HG03558 (cell line): Measurements from ENCODE around the gene TRIO.

Experiments
- ATAC-seq: cut with Tn5 transposase; IDR thresholded peaks from one replicate; pipeline ENCODE4 v1.9.1; 2021; ENCODE audit warnings: moderate number of reproducible peaks; ENCODE audit not compliant: unreplicated experiment; ENCODE audit errors: extremely low read depth

The TRIO gene

DNA sequence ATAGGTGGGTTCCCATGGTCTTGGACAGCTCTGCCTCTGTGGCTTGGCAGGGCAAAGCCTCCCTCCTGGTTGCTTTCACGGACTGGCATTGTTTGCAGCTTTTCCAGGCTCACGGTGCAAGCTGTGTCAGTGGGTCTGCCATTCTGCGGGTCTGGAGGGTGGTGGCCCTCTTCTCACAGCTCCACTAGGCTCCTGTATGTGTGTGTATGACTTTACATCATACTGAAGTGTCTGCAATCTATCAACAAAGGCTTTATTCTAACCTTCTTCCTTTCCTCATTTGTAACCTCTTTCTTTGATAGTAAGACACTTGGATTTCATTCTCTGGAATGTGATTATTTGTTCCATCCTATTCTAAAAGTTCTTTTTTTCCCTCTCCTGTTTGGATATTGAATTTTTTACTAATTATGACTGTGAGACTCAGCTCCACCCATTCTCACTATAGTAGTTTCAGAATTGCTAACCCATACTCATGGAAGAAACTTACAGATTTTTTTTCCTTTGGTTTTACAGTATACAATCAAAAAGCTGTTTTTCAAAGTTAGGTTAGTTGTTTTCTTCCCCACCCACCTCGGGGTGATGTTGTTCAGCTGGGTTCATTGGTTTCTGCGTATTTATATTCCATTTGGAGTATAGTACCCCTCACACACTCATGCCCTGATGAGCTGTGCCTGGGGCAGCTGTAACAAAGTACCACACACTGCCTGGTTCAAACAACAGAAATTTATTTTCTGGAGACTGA, 293.8 kb downstream of the TRIO start:
- no peak for ATAC-seq

DNA sequence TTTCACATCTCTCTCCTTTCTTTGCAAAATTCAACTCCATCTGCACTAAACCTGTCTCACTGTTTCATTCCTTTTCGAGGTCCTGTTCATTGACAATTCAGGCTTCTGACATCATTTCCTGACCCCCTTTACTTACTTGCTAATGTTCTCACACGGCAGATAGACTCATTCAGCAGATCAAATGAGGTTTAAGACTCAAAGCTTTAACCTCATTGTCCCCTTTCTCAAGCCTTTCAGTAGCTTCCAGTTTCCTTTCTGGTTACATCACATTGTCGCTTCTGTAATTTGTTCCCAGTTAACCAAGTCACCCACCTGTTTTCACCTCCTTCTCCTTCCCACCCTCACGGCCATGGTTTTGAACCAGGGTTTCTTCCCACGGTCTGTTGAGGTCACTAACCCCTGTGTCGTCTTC, 295.1 kb downstream of the TRIO start:
- ATAC-seq = no peak

DNA sequence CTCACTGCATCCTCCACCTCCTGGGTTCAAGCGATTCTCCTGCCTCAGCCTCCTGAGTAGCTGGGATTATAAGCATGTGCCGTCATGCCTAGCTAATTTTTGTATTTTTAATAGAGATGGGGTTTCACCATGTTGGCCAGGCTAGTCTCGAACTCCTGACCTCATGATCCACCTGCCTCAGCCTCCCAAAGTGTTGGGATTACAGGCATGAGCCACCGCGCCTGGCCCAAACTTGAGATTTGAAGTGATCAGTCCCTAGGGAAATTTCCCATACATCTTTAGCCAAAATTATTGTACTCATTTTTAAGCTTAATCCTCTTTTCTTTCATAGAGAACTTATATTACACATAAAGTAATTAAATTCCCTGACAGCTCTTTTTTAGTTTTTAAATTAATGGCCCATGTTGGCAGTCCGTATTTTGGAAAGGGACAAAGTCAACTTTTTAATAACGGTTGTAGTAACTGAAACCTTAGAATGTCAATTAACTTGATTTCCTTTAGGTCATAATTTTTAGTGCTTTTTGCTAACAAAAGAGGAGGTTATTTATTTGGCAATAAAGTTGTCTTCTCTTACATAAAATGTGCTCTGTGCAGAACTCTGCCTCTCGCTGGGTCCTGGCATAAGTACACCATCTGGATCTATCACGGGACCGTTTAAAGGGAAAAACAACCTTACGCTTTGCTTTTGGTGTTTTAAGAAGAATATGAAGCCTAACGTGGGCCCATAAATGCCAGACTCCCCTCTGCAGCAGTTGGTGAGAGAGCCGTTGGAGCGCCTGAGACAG, 296.1 kb downstream of the TRIO start:
- ATAC-seq = no peak

DNA sequence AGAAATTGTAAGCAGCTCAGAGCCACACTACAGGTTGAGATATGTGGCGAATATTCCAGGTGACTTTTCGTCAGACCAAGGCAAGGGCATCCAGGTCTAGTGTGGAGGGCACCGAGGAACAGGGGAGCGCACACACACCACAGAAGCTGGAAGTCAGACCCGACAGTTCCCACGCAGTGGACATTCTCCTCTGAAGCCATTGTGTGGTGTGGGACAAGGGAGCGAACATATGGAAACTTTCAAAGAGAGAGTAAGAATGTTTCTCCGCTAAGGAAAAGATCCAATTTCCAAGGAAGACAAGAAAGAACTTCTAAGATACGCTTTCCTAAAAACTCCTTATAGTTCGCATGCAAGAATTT, 297.1 kb downstream of the TRIO start:
- ATAC-seq = no peak

DNA sequence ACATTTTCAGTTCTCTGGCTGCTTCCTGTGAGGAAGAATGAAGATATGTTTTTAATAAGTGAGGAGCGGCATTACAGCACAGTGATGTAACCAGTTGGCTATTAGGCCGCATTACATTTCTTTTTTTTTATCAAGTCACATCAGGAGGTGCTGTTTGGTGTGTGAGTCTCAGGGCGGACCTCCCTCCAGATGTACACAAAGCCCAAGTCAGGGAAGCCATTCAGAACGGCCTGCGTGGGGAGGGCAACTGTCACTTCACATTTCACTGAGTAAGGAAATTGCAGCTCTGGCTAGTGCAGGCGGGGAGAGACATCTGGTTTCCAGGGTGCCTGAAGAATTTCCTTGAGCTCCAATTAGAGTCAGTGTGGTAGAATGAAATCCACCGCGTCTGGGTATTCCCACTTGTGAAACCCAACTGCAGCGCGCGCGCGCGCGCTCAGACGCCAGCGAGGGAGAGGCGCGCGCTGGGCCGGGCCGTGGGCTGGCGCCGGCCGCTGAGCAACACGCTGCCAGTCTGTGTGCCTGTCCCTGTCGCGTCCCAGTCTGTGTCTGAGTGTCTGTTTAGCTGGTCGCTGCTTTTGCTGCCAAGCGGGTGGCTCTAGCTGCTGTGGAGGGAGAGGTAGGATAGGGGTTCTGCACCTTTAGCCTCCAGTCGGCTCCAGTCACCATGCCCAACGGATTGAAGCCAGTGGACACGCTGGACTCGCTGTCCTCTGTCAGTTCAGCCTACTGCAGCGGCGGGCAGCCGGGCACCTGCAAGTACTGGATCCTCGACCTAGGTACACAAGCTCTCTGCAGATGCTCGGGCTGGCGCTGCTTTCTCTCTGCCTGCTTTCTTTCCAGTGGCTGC, 297.7 kb downstream of the TRIO start:
- no peak for ATAC-seq

DNA sequence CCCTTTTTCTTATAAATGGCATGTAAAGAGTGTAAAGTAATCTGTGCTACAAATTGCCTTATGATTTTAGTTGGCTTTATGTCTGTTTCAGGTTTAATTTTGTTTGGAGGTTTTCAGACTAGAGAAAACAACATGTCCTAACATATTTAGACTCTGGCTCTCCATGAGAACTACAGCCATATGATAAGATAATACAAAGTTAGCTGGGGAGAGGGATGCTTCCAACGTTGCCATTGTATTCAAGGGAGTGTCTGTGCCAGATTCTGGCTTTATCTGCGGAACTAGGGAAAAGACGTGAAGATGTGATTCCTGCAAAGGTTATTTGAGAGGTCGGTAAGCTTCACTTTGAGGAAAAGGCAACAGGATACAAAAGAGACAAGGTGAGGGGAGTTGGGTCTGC, 298.5 kb downstream of the TRIO start:
- ATAC-seq = no peak

DNA sequence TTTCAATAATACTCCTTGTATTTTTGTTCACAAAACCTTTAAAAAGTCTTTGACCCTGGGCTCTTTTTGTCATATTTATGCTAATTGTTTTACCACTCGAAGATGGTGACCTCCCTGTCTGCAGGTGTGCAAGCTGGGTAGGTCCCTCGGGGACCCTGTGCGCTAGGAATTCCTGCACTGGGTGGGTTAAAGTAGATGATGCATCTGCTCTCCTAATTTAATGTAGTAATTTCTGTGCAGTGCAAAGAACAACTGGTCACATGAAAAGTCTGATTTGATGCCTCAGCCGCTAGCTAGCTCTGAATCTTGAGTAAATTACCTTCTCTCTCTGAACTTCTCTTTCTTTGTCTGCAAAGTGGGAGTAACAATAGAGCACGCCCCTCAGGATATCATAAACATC, 299.4 kb downstream of the TRIO start:
- no peak for ATAC-seq

DNA sequence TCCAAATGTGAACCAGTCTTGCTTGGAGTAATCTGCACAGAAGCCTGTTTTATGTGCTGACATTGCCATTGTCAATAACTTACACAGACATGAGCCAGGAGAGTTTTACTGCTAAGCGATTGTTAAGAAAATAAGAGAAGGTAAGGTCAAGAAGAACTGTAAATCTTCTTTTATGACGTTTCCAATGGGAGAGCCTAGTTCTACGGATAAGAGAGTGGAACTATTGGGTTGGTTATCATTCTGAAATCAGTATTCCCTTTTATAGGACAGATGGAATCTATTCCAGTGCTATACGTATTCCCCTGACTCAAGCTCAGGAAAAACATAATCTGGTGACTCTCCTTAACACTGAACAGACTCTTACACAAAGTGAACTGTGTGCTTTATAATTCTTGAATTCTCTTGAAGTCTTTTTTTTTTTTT, 300.5 kb downstream of the TRIO start:
- ATAC-seq = no peak

DNA sequence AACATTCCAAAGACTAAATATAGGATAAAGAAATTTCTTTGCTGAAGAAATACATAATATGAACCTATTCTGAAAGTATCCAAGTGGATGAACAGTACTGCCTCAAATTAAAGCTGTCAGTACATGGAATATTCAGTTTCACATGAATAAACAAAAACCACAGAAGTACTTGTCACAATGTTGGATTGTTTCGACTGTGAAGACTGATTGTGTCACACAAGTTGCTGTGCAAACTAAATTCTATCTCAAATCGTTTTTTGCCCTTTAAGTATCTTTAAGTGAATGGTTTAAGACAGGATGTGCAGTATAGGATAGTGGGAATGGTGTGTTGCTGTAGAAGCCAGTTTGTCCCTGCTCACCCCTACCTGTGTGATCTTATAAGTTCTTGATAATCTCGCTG, 301.0 kb downstream of the TRIO start:
- ATAC-seq = no peak

DNA sequence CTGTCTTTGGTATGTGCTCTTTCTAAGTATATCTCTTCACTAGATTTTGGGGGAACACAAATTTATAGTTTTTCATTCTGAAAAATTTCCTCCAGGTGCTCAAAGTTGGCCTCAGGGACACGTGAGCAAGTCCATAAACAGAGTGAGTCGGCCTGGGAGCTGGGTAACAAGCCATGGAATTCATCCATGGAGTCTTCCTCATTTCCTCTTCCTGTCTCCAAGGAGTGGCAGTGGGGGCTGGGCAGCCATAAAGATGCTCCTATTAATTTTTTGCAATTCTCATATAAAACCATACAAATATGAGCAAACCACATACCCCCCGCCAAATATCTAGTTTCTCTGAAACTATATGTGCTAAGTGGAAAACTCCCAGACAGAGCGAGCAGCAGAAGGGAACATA, 301.9 kb downstream of the TRIO start:
- no peak for ATAC-seq

DNA sequence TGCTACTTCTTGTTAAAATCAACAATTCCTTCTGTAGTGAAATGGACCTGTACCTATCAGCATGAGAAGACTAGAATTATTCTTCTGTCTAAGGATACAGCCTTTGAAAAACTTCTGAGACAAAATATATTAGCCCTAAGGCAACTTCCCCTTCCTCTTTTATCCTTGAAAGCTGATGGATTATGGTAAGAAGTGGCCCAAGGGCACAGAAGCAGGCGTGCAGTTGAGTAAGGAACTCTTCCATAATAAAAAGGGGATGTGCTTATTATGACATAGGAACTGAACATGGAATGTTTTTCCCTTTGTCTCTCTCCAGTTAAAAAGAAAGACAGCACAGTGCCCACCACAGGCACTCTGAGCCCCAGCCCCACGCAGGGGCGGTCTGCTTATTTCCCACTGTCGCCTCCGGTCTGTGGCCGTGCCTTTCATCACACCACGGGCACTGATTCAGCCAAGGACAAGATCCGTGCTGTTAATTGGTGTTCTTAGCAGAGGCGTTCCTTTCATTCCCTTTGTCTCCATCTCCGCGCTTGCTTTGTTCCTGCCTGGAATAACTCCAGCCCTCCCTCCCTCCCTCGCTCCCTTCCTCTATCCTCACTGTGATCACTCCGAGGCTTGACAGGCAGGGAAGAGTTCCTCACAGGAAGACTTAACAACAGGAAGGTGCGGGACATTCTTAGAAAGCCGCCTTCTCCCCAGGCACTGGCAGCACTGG, 302.6 kb downstream of the TRIO start:
- ATAC-seq = no peak

DNA sequence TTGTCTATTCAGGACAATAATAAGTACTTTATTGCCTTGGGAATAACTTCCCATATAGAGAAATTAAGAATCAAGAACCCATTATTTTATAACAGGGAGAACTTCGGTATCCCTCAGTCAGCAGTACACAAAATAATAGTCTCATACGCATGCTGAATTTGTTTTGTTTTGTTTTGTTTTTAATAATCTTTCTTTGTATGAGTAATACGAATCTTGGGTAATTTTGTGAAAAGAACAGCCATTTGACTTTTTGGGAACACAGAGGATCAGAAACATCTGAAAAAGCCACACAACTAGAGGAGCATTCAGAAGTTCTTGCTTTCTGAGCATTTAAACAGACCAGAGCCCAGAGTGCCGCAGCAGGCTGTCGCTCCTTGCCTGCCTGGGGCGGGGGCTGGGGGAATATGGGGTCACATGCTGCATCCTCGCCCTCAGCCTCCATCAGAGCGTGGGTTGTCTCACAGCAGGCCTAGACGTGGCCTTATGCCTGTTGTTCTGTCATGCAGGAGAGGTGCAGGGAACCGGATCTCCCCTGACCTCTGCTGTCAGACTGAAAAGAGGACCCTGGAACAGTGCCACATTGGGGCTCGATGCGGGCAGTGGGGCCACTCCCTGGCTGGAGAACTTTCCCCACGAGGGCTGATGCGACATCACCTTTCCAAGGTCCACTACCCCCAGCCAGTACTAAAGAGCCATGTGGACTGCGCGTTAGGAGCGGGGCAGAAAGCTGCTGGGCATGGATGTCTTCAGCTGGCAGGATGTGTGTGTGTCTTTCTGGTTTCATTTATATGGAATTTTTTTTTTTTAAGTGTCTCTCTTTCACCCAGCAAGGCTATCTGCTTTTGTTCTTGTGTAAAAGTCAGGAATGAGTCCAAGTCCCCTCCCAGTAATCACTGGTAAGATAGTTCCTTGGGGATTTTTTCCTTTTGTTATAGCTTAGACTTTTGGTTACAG, 305.1 kb downstream of the TRIO start:
- peak; percentile 36 for ATAC-seq

DNA sequence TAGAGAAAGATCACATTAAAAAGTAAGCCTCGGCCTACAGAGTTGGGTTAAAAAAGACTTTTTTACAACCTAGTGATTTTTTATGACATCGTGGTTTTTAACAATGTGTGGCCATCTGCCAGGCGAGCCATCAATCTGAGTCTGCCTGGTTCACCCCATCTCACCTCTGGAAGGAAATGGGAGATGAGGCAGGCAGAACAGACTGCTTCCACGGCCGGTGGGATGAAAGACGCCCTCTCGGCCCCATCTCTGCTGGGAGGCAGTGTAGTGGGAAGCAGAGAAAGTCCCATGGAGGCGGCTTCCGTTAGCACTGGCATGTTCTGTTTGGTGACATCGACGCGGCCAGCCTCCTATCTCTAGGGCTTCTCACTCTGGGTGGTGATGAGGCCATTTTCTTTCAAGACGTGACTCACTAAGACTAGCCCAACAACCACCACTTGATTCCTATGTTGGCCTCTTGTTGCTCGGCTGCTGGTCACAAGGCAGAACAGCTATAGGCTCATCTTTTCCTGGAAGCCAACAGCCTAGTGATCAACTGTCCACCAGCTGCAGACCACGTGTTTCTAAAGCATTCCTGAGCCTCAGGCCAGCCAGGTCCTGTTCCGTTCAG, 306.0 kb downstream of the TRIO start:
- no peak for ATAC-seq

DNA sequence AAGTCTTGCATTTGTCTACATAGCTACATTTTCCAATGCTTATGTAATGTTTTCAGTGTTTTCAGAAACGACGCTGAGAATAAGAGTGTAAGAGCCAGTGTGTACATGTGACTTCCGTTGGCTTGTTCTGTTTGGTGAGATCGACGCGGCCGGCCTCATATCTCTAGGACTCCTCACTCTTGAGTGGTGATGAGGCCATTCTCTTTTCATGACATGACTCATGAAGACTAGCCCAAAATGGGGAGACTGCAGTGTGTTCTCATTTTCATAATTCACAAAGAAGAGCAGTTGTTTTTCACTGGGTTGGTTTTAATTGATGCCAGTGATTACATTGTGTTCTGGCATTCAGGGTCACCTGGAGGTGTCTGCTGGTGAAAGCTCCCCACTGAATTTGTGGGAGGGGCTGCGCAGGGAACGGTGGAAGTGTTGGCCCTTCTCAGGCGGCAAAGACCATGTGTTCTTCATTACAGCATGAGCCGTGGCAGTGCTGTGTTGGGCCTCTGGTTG, 306.9 kb downstream of the TRIO start:
- ATAC-seq = no peak

DNA sequence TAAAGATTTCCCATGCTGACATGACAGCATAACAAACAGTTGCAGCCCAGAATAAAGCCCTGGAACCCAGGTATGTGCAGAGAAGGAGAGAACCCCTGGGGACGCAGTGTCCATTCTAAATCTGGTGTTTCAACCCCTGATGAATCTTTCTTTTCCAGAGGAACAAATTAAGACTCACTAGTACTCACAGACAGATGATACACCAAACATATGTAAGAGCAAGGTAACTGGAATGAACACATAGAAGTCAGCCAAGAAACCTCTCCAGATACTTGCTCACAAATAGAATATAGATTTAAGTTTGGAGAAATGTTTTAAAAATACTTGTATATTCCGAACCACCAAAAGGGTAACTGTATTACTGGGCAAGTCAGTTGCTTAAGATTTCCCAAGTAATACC, 307.6 kb downstream of the TRIO start:
- no peak for ATAC-seq

DNA sequence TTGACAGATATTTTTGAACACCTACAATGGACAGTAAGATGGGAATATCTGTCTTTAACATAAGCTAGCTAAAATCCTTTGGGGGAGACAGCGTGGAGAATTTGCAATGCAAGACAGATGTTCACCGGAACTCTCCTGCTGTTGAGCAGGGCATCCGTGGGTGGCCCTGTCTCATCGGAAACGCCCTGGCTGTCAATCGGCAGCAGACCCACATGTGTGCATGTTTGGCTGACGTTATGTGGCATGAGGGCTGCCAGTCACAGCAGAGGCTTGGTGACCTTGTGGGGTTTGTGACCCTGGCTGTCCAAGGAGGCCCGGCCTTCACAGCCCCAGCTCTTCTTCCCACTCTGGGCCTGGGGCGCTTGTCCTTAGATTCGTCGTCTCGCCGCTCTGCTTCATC, 308.7 kb downstream of the TRIO start:
- ATAC-seq = no peak

DNA sequence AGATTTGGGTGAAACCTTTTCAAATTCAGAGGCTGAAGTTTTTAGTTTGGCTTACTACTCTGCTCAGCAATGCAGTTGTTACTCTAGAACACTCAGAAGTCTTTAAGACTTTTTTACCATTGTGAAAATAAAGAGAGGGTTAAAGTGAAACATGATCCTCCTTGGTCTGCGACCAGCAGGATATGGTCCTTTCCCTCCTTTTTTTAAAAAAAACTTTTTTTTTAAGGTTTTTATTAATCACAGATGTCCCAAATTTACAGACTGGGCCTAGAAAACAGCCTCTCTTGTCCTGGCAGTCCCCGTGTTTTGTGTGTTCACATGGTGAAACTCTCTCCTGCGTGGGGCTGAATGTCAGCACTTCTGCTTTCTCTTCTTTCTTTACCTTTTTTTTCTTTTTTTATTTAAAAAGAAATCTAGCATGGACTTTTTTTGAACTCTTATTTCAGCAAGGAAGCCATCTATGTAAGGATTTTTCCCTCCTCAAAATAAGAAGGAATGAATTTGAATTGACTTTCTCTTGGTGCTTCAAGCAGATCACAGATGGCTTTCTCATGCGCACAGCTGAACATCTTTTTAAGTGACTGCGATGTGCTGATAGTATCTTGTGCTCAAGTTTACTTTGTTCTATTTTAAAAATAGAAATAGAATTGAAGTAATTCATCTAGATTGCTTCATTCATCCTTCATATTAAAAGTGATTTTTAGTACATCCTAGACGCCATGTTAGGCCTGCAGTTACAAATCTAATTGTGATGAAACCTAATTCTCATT, 309.7 kb downstream of the TRIO start:
- no peak for ATAC-seq

DNA sequence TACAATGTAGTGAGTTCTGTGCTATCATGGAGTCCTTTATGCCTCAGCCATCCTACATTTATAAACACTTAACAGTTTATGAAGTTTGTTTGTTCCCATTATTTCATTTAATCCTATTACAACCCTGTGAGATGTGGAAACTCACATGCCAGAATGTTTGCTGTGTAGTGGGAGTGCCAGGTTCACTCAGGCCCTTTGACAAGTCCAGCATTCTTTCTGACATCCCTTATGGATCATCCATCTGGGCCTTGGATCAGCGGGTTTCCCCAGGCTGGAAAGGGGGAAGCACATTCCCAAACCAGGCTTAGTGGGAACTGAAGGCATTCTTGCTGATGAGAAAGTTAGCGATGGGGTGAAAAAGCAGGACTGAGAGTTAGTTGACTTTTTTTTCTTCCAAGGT, 310.3 kb downstream of the TRIO start:
- no peak for ATAC-seq
